ENCODE results near the gene GKAP1. TPM values are rescaled to one million over a fixed set of nuclear protein-coding genes. Genes with fewer than 3 reads are reported as not detected.

The GKAP1 gene
- total RNA-seq, 1 donor from 2014 or later: 14.0 TPM

Other genes starting within 250 kb of the GKAP1 start
- 6.1 TPM for gene IDNK, start 194.6 kb downstream of the GKAP1 start, total RNA-seq
- 101 TPM for gene UBQLN1, start 109.8 kb downstream of the GKAP1 start, total RNA-seq
- gene KIF27, start 103.7 kb upstream of the GKAP1 start, total RNA-seq: 7.9 TPM
- gene HNRNPK, start 162.4 kb upstream of the GKAP1 start, total RNA-seq: 381 TPM
- gene RMI1, start 163.0 kb upstream of the GKAP1 start, total RNA-seq: 7.5 TPM

Measured in mucosa of gallbladder (tissue), 1 donor.